HepG2 (cell line): ENCODE results near the gene SYNE2.

Experiments used
- JUND ChIP-seq: sonication (generic); formaldehyde crosslinking; IDR thresholded peaks from 2 replicates; pipeline ENCODE4 v1.8.0; 2022; ENCODE audit warnings: mild to moderate bottlenecking, missing genetic modification reagents
- PHF20 ChIP-seq: sonication (generic); formaldehyde crosslinking; IDR thresholded peaks from 2 replicates; pipeline ENCODE4 v1.5.0; 2020; ENCODE audit warnings: mild to moderate bottlenecking, missing genetic modification reagents
- ZNF776 ChIP-seq: sonication (generic); formaldehyde crosslinking; IDR thresholded peaks from 2 replicates; pipeline ENCODE4 v1.4.0; 2020; ENCODE audit warnings: mild to moderate bottlenecking, missing genetic modification reagents
- TF ChIP-seq, protein P1 (sequence below): sonication (generic); IDR thresholded peaks from 2 replicates; pipeline ENCODE4 v1.6.1; 2016; ENCODE audit warnings: low read depth, borderline replicate concordance

- TF ChIP-seq, protein P1, sequence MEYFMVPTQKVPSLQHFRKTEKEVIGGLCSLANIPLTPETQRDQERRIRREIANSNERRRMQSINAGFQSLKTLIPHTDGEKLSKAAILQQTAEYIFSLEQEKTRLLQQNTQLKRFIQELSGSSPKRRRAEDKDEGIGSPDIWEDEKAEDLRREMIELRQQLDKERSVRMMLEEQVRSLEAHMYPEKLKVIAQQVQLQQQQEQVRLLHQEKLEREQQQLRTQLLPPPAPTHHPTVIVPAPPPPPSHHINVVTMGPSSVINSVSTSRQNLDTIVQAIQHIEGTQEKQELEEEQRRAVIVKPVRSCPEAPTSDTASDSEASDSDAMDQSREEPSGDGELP, result no peak
- TF ChIP-seq JUND (no peak), PHF20 (CRISPR knock-in tag) (no peak), ZNF776 (CRISPR knock-in tag) (no peak)
These were observed 343.3 kb downstream of the SYNE2 start for GRCh38 chr14:64196056-64196455.
